ENCODE measurements around the gene PUS1.
A peak's percentile ranks its signal among the peaks of the same experiment; 100 is the strongest.

The PUS1 gene

GRCh38 chr12:131896080-131896810 is 32.8 kb upstream of the PUS1 start:
- Histone ChIP-seq H3K4ac (ENCODE audit: low read depth in 1 of 2, low read length in 2 of 2) (peak overlapping the region in 1 of 2 experiments; percentile 40), H3K27me3 (ENCODE audit: control insufficient read depth in 1 of 2, insufficient read depth in 1 of 2, low read length in 2 of 2) (no peaks in the 10 kb centered on the region)

GRCh38 chr12:131896811-131897270 is 32.2 kb upstream of the PUS1 start:
- Histone ChIP-seq H2AFZ (ENCODE audit: low read depth, low read length) (no peak overlapping the region), H4K8ac (ENCODE audit: low read length) (no peak overlapping the region), H3K9ac (ENCODE audit: low read length) (peak overlapping the region; percentile 90), H3K4ac (ENCODE audit: low read depth in 1 of 2, low read length in 2 of 2) (peak overlapping the region in 1 of 2 experiments; percentile 64), H2BK120ac (ENCODE audit: low read depth, low read length) (no peak overlapping the region), H3K4me3 (ENCODE audit: insufficient read depth in 1 of 2, low read depth in 1 of 2, low read length in 2 of 2) (peak overlapping the region; percentile 80 to 85), H3K36me3 (ENCODE audit: control insufficient read depth in 1 of 2, insufficient read depth in 2 of 2, low read depth in 1 of 2, low read length in 2 of 2) (peaks cover 15 to 39% of the 10 kb centered on the region in 2 experiments), H3K4me1 (ENCODE audit: control insufficient read depth, insufficient read depth, low read depth, low read length) (peaks cover 39% of the 10 kb centered on the region), H4K91ac (ENCODE audit: low read length) (peak overlapping the region; percentile 27), H2BK15ac (ENCODE audit: low read depth, poor library complexity, severe bottlenecking) (peak overlapping the region; percentile 40), H3K14ac (ENCODE audit: low read length in 2 of 2) (no peak overlapping the region), H2AK5ac (ENCODE audit: low read length, severe bottlenecking) (no peak overlapping the region), H3K79me1 (replicated peaks; ENCODE audit: low read length, poor library complexity, severe bottlenecking) (peaks cover 40% of the 10 kb centered on the region), H2BK5ac (ENCODE audit: low read depth, low read length, poor library complexity, severe bottlenecking) (no peak overlapping the region), H3K27me3 (ENCODE audit: control insufficient read depth in 1 of 2, insufficient read depth in 1 of 2, low read length in 2 of 2) (no peaks in the 10 kb centered on the region), H2BK12ac (ENCODE audit: low read length in 2 of 2) (peak overlapping the region in 1 of 2 experiments; percentile 45), H3K4me2 (ENCODE audit: low read length, poor library complexity, severe bottlenecking) (peak overlapping the region; percentile 98), H3K23ac (ENCODE audit: low read length in 2 of 2) (no peak overlapping the region), H3K27ac (ENCODE audit: low read length, poor library complexity, severe bottlenecking) (peak overlapping the region; percentile 82), H3K9me3 (ENCODE audit: control insufficient read depth, low read length) (no peaks in the 10 kb centered on the region), H3K18ac (ENCODE audit: low read depth in 1 of 2, low read length in 2 of 2) (no peak overlapping the region)
- DNase-seq: no peak
- WGBS: 88% methylated on average over 14 of the region's 14 CpGs

More at GRCh38 chr12:131896080-131896810, 32.8 kb upstream of the PUS1 start:
- Histone ChIP-seq H2BK12ac (ENCODE audit: low read length in 2 of 2) (peak overlapping the region in 1 of 2 experiments; percentile 45), H4K91ac (ENCODE audit: low read length) (peak overlapping the region; percentile 23), H3K4me1 (ENCODE audit: control insufficient read depth, insufficient read depth, low read depth, low read length) (peaks cover 37% of the 10 kb centered on the region), H3K23ac (ENCODE audit: low read length in 2 of 2) (no peak overlapping the region), H3K4me3 (ENCODE audit: insufficient read depth in 1 of 2, low read depth in 1 of 2, low read length in 2 of 2) (peak overlapping the region; percentile 80 to 85), H3K9me3 (ENCODE audit: control insufficient read depth, low read length) (no peaks in the 10 kb centered on the region), H3K9ac (ENCODE audit: low read length) (peak overlapping the region; percentile 90), H2AFZ (ENCODE audit: low read depth, low read length) (peak overlapping the region; percentile 14), H2BK5ac (ENCODE audit: low read depth, low read length, poor library complexity, severe bottlenecking) (no peak overlapping the region), H4K8ac (ENCODE audit: low read length) (peak overlapping the region; percentile 54), H2AK5ac (ENCODE audit: low read length, severe bottlenecking) (no peak overlapping the region), H2BK15ac (ENCODE audit: low read depth, poor library complexity, severe bottlenecking) (peak overlapping the region; percentile 15), H3K79me1 (replicated peaks; ENCODE audit: low read length, poor library complexity, severe bottlenecking) (peaks cover 35% of the 10 kb centered on the region), H3K36me3 (ENCODE audit: control insufficient read depth in 1 of 2, insufficient read depth in 2 of 2, low read depth in 1 of 2, low read length in 2 of 2) (peaks cover 15 to 33% of the 10 kb centered on the region in 2 experiments), H3K14ac (ENCODE audit: low read length in 2 of 2) (peak overlapping the region in 1 of 2 experiments; percentile 19), H3K4me2 (ENCODE audit: low read length, poor library complexity, severe bottlenecking) (peak overlapping the region; percentile 98), H3K18ac (ENCODE audit: low read depth in 1 of 2, low read length in 2 of 2) (peak overlapping the region; percentile 67 to 77), H3K27ac (ENCODE audit: low read length, poor library complexity, severe bottlenecking) (peak overlapping the region; percentile 82), H2BK120ac (ENCODE audit: low read depth, low read length) (no peak overlapping the region)
- 5% methylated on average over 38 of the region's 39 CpGs for WGBS
- peak; percentile 92 for DNase-seq

GRCh38 chr12:131897276-131897675 is 31.8 kb upstream of the PUS1 start:
- Histone ChIP-seq H3K9ac (ENCODE audit: low read length) (peak overlapping the region; percentile 90), H2AFZ (ENCODE audit: low read depth, low read length) (no peak overlapping the region), H2BK12ac (ENCODE audit: low read length in 2 of 2) (no peak overlapping the region), H3K36me3 (ENCODE audit: control insufficient read depth in 1 of 2, insufficient read depth in 2 of 2, low read depth in 1 of 2, low read length in 2 of 2) (peaks cover 15 to 43% of the 10 kb centered on the region in 2 experiments), H2BK15ac (ENCODE audit: low read depth, poor library complexity, severe bottlenecking) (no peak overlapping the region), H4K8ac (ENCODE audit: low read length) (no peak overlapping the region), H3K4me2 (ENCODE audit: low read length, poor library complexity, severe bottlenecking) (no peak overlapping the region), H3K27me3 (ENCODE audit: control insufficient read depth in 1 of 2, insufficient read depth in 1 of 2, low read length in 2 of 2) (no peaks in the 10 kb centered on the region), H3K4me3 (ENCODE audit: insufficient read depth in 1 of 2, low read depth in 1 of 2, low read length in 2 of 2) (no peak overlapping the region), H3K9me3 (ENCODE audit: control insufficient read depth, low read length) (no peaks in the 10 kb centered on the region), H3K23ac (ENCODE audit: low read length in 2 of 2) (no peak overlapping the region), H2AK5ac (ENCODE audit: low read length, severe bottlenecking) (no peak overlapping the region), H2BK120ac (ENCODE audit: low read depth, low read length) (no peak overlapping the region), H3K79me1 (replicated peaks; ENCODE audit: low read length, poor library complexity, severe bottlenecking) (peaks cover 43% of the 10 kb centered on the region), H3K4me1 (ENCODE audit: control insufficient read depth, insufficient read depth, low read depth, low read length) (peaks cover 39% of the 10 kb centered on the region), H3K27ac (ENCODE audit: low read length, poor library complexity, severe bottlenecking) (no peak overlapping the region), H3K18ac (ENCODE audit: low read depth in 1 of 2, low read length in 2 of 2) (no peak overlapping the region), H2BK5ac (ENCODE audit: low read depth, low read length, poor library complexity, severe bottlenecking) (no peak overlapping the region), H4K91ac (ENCODE audit: low read length) (no peak overlapping the region), H3K14ac (ENCODE audit: low read length in 2 of 2) (no peak overlapping the region), H3K4ac (ENCODE audit: low read depth in 1 of 2, low read length in 2 of 2) (no peak overlapping the region)
- no peak for DNase-seq
- 97% methylated on average over 18 of the region's 18 CpGs for WGBS

GRCh38 chr12:131897875-131898274 is 31.2 kb upstream of the PUS1 start:
- Histone ChIP-seq H3K23ac (ENCODE audit: low read length in 2 of 2) (no peak overlapping the region), H2AK5ac (ENCODE audit: low read length, severe bottlenecking) (peak overlapping the region; percentile 2), H2BK12ac (ENCODE audit: low read length in 2 of 2) (no peak overlapping the region), H3K36me3 (ENCODE audit: control insufficient read depth in 1 of 2, insufficient read depth in 2 of 2, low read depth in 1 of 2, low read length in 2 of 2) (peaks cover 15 to 49% of the 10 kb centered on the region in 2 experiments), H3K4ac (ENCODE audit: low read depth in 1 of 2, low read length in 2 of 2) (no peak overlapping the region), H3K27me3 (ENCODE audit: control insufficient read depth in 1 of 2, insufficient read depth in 1 of 2, low read length in 2 of 2) (no peaks in the 10 kb centered on the region), H3K14ac (ENCODE audit: low read length in 2 of 2) (no peak overlapping the region), H3K18ac (ENCODE audit: low read depth in 1 of 2, low read length in 2 of 2) (no peak overlapping the region), H2BK120ac (ENCODE audit: low read depth, low read length) (no peak overlapping the region), H4K8ac (ENCODE audit: low read length) (no peak overlapping the region), H3K79me1 (replicated peaks; ENCODE audit: low read length, poor library complexity, severe bottlenecking) (peaks cover 48% of the 10 kb centered on the region), H4K91ac (ENCODE audit: low read length) (no peak overlapping the region), H2BK5ac (ENCODE audit: low read depth, low read length, poor library complexity, severe bottlenecking) (no peak overlapping the region), H2BK15ac (ENCODE audit: low read depth, poor library complexity, severe bottlenecking) (no peak overlapping the region), H3K4me2 (ENCODE audit: low read length, poor library complexity, severe bottlenecking) (no peak overlapping the region), H3K4me1 (ENCODE audit: control insufficient read depth, insufficient read depth, low read depth, low read length) (peaks cover 39% of the 10 kb centered on the region), H3K9me3 (ENCODE audit: control insufficient read depth, low read length) (no peaks in the 10 kb centered on the region), H2AFZ (ENCODE audit: low read depth, low read length) (no peak overlapping the region), H3K9ac (ENCODE audit: low read length) (peak overlapping the region; percentile 5), H3K27ac (ENCODE audit: low read length, poor library complexity, severe bottlenecking) (no peak overlapping the region), H3K4me3 (ENCODE audit: insufficient read depth in 1 of 2, low read depth in 1 of 2, low read length in 2 of 2) (no peak overlapping the region)
- DNase-seq: no peak
- WGBS: 91% methylated on average over 9 of the region's 9 CpGs

Data from mesenchymal stem cell (in vitro differentiated cells and primary cell).